ENCODE measurements around the gene A1BG. TPM values are rescaled to one million over a fixed set of nuclear protein-coding genes. Genes with fewer than 3 reads are reported as not detected.

Gene A1BG, protein sequence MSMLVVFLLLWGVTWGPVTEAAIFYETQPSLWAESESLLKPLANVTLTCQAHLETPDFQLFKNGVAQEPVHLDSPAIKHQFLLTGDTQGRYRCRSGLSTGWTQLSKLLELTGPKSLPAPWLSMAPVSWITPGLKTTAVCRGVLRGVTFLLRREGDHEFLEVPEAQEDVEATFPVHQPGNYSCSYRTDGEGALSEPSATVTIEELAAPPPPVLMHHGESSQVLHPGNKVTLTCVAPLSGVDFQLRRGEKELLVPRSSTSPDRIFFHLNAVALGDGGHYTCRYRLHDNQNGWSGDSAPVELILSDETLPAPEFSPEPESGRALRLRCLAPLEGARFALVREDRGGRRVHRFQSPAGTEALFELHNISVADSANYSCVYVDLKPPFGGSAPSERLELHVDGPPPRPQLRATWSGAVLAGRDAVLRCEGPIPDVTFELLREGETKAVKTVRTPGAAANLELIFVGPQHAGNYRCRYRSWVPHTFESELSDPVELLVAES
- 3.2 and 9.2 TPM in 2 replicates for total RNA-seq

DNA sequence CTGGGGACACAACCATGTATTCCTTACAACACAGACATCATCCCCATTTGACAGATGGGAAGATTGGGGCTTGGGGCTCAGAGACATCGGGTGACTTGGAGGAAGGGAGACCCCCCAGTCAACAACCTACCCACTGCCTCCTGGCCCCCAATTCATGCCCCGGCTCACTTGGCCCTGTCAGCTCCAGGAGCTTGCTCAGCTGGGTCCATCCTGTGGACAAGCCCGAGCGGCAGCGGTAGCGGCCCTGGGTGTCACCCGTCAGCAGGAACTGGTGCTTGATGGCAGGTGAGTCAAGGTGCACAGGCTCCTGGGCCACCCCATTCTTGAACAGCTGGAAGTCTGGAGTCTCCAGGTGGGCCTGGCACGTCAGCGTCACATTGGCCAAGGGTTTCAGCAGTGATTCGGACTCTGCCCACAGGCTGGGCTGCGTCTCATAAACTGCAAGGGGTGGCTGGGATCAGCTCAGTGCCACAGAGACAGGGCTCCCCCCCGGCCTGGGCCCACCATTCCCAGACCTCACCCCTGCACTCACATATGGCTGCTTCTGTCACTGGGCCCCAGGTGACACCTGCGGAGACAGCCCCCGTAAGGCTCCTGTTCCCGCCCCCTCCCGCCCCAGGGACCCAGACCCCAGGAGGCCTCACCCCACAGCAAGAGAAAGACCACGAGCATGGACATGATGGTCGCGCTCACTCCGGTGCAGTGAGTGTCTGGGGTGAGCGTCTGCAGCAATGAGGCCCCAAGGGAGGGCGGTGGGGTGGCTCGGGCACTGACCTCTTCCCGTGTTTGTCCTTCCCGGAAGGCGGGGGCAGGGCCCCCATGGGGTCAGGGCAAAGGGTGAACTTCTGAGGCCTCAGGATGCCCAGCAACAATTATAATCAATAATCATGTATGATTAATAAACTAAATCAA lies at the start of gene A1BG:
TSS of gene A1BG (minus strand) at position 733 of the 912 bp plus-strand sequence. CDS start at position 678, 55 bp downstream.

DNA sequence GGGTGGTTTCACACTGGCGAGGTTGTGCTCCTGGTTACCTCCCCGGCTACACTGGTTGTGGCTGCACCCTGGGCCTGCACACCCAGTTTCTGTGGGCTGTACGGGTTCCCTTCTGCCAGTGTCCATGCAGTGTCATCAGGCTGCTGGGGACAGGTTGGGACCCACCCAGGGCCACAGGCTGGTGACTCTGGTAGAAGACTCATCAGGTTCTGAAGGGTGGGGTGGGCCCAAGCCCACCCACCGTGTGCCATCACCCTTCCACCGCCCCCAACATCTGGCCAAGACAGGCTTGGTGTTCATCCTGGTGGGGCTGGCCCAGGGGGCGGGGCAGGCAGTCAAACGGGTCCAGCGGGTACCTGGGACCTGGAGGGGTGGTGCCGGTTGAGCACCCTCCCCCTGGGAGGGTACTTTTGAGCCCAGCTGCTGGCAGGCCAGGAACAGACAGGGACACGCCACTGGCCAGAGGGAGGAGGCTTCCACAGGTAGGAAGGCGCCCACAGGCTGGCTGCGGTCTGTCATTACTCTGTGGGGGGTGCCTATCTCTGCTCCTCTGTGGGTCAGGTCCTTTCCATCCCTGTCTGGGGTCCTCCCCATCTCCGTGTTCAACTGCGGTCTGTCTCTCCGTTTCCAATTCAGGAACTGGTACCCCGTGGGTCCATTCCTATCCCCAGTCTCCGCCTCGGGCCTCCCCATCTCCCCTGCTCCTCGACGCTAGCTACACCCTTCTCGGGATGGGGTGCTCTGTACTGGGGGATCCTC lies 42.1 kb upstream of the A1BG start, which contains the start of gene RNF225:
TSS of gene RNF225 (plus strand) at position 437 of the 759 bp plus-strand sequence. CDS start 434 bp downstream, outside the sequence.

DNA sequence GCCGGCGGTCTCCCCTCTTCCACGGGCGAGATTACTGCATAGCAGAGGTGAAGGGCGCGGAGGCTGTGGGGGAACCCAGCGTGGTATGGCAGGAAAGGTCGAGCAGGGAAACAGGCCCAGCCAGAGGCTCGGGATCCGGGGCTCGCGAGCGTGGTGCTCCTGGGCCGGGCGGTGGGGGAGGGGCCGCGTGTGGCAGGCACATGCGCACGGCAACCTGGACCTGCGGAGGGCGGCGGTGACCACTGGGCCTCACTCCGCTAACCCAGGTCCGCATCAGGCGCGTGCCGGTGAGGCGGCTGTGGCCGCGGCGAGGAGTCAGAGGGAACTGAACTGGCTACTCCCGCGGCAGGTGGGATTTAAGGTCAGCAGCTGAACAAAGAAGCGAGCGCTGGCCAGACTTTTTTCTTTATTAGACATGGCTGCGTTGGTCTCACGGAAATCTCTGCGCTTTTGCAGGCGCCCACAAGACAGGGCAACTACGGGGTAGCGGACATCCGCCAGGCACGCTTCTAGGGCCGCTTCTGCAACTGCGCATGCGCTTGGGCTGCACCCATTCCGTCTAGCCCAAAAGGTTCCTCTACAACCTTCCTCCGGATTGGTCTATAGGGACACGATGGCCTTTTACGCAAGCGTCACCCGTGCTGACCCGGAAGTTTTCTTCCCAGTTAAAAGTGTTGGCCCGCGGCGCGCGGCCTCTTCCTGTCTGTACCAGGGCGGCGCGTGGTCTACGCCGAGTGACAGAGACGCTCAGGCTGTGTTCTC lies 33.5 kb upstream of the A1BG start, which contains the start of gene RPS5:
TSS of gene RPS5 (plus strand) at position 694 of the 762 bp plus-strand sequence. CDS start 869 bp downstream, outside the sequence.

DNA sequence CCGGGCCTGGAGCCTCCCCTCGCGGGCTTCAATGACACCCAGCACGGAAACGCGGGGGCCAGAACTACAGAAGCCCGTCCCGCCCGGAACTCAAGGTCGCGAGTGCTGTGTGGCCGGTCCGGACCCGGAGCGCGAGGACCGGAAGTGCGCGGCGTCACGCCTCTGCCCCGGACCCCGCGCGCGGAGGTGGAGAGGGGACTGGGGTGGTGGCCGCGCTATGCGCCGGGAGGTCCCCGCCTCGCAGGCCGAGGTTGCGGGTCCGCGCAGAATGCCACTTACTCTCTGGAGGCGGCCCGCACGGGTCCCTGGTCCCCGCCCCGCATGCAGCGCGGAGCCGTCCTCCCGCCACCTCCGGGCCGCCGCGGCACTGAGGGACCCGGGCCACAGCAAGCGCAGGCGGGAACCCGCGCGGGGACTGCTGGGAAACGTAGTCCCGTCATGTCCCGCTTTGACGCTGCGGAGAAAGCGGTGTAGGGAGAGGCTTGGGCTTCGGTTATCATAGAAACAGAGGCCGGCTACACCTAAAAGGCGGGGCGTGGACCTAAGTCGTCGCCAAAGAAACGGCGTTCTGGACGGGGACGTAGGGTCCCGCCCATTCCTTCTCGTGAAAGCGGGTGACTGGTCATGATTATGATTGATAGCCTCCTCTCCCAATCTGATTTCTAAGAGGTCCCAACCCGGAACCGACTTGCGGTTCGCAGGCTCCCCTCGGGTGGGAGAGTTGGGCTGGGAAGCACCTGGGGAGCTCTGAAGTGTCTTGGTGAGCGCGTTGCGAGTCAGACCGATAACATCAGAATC lies 27.6 kb upstream of the A1BG start, which contains the start of gene ZNF837:
TSS of gene ZNF837 (minus strand) at position 369 of the 798 bp plus-strand sequence. CDS start 11,698 bp downstream, outside the sequence.

DNA sequence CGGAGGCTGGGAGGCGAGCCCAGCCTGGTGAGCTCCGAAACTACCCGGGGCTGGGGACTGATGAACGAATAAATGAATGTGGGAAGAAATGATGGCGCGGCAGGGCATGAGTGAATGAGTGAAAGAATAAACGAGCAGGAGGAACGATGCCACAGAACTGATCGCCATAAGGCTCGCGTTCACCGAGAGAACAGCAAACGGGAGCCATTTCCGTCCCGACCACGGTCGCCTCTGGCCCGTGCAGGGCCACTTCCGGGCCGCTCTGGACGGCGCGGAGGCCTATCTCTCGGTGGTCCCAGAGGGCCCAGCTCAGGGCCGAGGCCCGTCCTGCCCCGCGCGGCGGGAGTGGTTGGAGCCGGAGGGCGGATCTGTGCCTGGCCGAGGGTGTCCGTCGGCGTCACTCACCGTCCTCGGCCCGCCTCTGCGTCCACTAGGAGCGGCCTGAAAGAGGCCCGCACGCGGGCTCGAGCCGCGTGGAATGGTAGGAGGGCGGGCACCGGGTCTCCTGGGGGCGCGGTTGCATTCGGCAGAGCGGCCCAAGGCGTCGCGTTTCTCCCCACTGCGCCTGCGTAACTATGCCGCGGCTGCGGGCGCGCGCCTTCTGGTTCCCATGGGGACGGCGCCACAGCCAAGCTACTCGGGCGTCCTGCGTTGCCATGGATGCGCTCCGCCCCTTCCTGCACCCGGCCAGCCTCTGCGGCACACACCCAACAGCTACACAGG lies 9.1 kb upstream of the A1BG start, which contains the start of gene ZNF497:
TSS of gene ZNF497 (minus strand) at position 480 of the 723 bp plus-strand sequence. CDS start 5,116 bp downstream, outside the sequence.

DNA sequence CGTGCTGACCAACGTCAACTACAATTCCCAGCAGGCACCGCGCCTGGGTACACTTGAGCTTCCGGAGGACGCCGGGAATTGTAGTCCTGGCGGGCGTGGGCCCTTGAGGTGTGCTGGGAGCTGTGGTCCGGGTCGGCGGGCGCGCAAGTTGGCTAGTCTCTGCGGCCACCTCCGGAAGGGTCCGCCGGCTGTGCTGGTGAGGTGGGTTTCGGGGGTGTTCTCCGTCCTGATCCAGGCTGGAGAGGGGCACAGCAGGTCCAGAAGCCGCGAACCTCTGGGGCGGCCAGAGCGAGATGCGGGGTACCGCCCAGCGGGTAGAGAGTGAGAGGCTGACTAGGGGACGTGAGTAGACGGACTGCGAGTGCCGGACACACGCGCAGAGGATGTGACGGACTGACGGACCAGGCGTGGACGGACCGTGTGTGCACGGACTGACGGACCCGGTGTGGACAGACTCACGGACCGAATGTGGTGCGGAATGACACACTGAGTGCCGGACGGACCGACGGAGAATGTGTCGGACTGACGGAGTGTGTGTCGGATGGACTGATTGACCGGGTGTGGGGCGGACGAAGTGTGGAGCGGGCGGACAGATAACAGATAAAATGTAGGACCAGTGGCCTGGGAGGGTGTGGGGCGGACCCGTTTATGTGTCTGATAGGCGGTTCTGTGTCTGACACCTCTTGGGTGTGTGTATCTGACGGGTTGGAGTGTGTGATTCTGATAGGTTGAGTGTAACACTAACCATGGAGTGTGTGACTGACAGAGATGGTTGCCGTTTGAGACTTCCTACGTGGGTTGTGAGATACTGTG lies 26.2 kb downstream of the A1BG start, which contains the start of gene ZSCAN22:
TSS of gene ZSCAN22 (plus strand) at position 81 of the 813 bp plus-strand sequence. CDS start 7,809 bp downstream, outside the sequence.

DNA sequence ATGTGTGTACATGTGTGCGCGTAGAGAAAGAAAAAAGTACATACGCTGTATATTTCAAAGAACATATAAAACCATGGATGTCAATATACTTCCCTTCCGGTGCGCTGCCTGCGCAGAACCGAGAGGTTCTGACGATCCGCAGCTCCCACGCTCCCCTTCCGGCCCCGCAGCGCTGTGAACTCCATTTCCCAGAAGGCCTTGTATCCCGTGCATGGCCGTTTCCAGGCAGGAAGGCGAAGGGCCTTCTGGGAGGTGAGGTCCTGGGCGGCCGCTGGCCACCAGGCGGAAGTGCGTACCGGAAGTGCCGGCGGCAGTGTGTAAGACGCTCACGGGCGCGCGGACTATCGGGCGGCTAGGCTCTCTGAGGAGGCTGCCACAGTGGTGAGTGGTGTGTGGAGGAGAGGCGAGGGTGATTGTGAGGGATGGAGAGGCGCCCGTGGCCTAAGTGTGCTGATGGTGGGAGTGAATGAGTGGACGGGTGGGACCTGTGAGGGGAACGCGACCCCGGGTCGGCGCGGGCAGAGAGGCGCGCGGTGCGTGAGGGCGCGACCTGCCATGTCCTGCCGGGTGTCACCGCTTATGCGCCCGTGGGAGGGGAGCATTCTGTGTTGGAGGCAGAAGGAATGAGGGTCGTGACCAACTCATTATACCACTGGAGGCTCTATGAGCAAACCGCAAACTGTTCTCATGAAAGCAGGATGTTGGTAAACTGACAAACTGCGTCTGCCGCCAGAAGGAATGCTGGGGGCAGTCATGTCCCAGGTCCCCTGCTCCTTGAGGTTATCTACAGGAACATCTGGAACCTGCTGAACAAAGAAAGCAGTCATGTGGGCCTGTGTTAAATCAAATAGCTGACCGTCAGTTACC lies 48.0 kb downstream of the A1BG start, which contains the start of gene ERVK3-1:
TSS of gene ERVK3-1 (plus strand) at position 313 of the 867 bp plus-strand sequence. CDS start 6,792 bp downstream, outside the sequence.

Small RNAs within 50 kb of the gene (small RNA-seq; reads per million reads assigned to genes)
- gene MIR4754: not detected
- gene MIR6806: not detected
- 0.27 reads per million for gene RNA5SP473

Other genes with a start within 250 kb of the A1BG start
- gene ZNF329, start 202.7 kb downstream of the A1BG start, total RNA-seq: 18.7 and 21.6 TPM in 2 replicates
- 22.0 and 28.7 TPM in 2 replicates for gene ZNF274, start 170.4 kb downstream of the A1BG start, total RNA-seq
- 33.3 and 46.7 TPM in 2 replicates for gene ZNF544, start 124.6 kb downstream of the A1BG start, total RNA-seq
- gene ZNF8, start 74.5 kb downstream of the A1BG start, total RNA-seq: 11.3 and 12.8 TPM in 2 replicates
- gene ERVK3-1, start 48.1 kb downstream of the A1BG start, total RNA-seq: 26.4 and 31.9 TPM in 2 replicates
- gene ZSCAN22, start 26.5 kb downstream of the A1BG start, total RNA-seq: 3.4 and 3.6 TPM in 2 replicates
- 0.81 and 1.2 TPM in 2 replicates for gene ZNF497, start 9.3 kb upstream of the A1BG start, total RNA-seq
- gene ZNF837, start 27.5 kb upstream of the A1BG start, total RNA-seq: 3.2 and 3.6 TPM in 2 replicates
- gene RPS5, start 33.8 kb upstream of the A1BG start, total RNA-seq: 1,108 and 1,201 TPM in 2 replicates
- gene RNF225, start 42.2 kb upstream of the A1BG start, total RNA-seq: 0.32 TPM in 1 of 2 replicates, not detected in the other
- gene ZNF584, start 55.2 kb upstream of the A1BG start, total RNA-seq: 15.8 and 18.3 TPM in 2 replicates
- gene ZNF132, start 86.7 kb upstream of the A1BG start, total RNA-seq: 9.4 and 13.0 TPM in 2 replicates
- gene ZNF324B, start 98.1 kb upstream of the A1BG start, total RNA-seq: 12.1 and 12.5 TPM in 2 replicates
- 23.9 and 24.3 TPM in 2 replicates for gene ZNF324, start 113.6 kb upstream of the A1BG start, total RNA-seq
- gene ZNF446, start 122.9 kb upstream of the A1BG start, total RNA-seq: 11.8 and 12.9 TPM in 2 replicates
- 3.8 and 4.9 TPM in 2 replicates for gene SLC27A5, start 158.5 kb upstream of the A1BG start, total RNA-seq
- 9.4 and 12.3 TPM in 2 replicates for gene ZBTB45, start 166.3 kb upstream of the A1BG start, total RNA-seq
- 220 and 227 TPM in 2 replicates for gene TRIM28, start 190.6 kb upstream of the A1BG start, total RNA-seq
- gene CHMP2A, start 201.6 kb upstream of the A1BG start, total RNA-seq: 70.1 and 97.5 TPM in 2 replicates
- gene UBE2M, start 205.1 kb upstream of the A1BG start, total RNA-seq: 47.9 and 50.3 TPM in 2 replicates
- gene MZF1, start 219.8 kb upstream of the A1BG start, total RNA-seq: 27.4 and 27.6 TPM in 2 replicates